T-cell (primary cell): Measurements from ENCODE around the gene DCP1B. TPM values are rescaled to one million over a fixed set of nuclear protein-coding genes. Genes with fewer than 3 reads are reported as not detected.

ENCODE experiments used
- ATAC-seq, 4 experiments: fragments of 200-7000 bp in 3 of 4; fragments of 150-1000 bp in 1 of 4; cut with Tn5 transposase; replicated peaks in 1 of 4; 1 replicate in 3 of 4; 2 replicates in 1 of 4; pipeline ENCODE4 v1.10.0; 2021; ENCODE audit warnings: moderate library complexity in 3 of 4, mild to moderate bottlenecking in 2 of 4, moderate number of reproducible peaks in 1 of 4
- CTCF ChIA-PET, 2 donors: fragments of 300-600 bp; sonication (Branson Sonifier 250); formaldehyde crosslinking; loops; one replicate each; lab custom pipeline; 2022; ENCODE audit warnings: antibody characterized with exemption in 2 of 2; lab: Charles Lee
- POLR2A ChIA-PET, 2 donors: fragments of 300-600 bp; sonication (Branson Sonifier 250); formaldehyde crosslinking; loops; one replicate each; lab custom pipeline; 2022; ENCODE audit warnings: antibody characterized with exemption in 2 of 2; lab: Charles Lee
- DNase-seq, 35 experiments: peaks; one replicate each; pipeline versions ENCODE4 v3.0.0 to v3.0.0-alpha.2; 2013 to 2023
- H3K27ac ChIP-seq: one replicate; pipeline ENCODE4 v1.5.1; 2013; ENCODE audit warnings: low read length
- H3K27me3 ChIP-seq, 2 experiments: replicated peaks in 1 of 2; 1 replicate in 1 of 2; 2 replicates in 1 of 2; pipeline versions ENCODE4 v1.6.1 to v1.7.0; 2013; ENCODE audit warnings: low read length in 1 of 2, mixed read lengths in 1 of 2; ENCODE audit not compliant: control insufficient read depth in 2 of 2, insufficient read depth in 2 of 2; ENCODE audit errors: extremely low read depth in 1 of 2
- H3K36me3 ChIP-seq, 2 donors: 1 replicate in 1 of 2; 2 replicates in 1 of 2; pipeline versions ENCODE4 v1.6.1 to v1.7.0; 2013; ENCODE audit warnings: low read length in 1 of 2; ENCODE audit not compliant: control insufficient read depth in 2 of 2, insufficient read depth in 1 of 2; ENCODE audit errors: extremely low read depth in 1 of 2
- H3K4me1 ChIP-seq, 2 experiments: 1 replicate in 1 of 2; 2 replicates in 1 of 2; pipeline versions ENCODE4 v1.6.1 to v1.7.0; 2013; ENCODE audit warnings: low read length in 2 of 2, mixed read lengths in 1 of 2; ENCODE audit not compliant: insufficient read depth in 2 of 2, control insufficient read depth in 1 of 2; ENCODE audit errors: extremely low read depth in 1 of 2
- H3K4me3 ChIP-seq, 2 donors: 1 replicate in 1 of 2; 2 replicates in 1 of 2; pipeline versions ENCODE4 v1.5.1 to v1.7.0; 2013; ENCODE audit warnings: mild to moderate bottlenecking in 2 of 2, low read length in 1 of 2, moderate library complexity in 1 of 2; ENCODE audit not compliant: control insufficient read depth in 1 of 2; ENCODE audit errors: extremely low read depth in 1 of 2
- H3K9me3 ChIP-seq: 2 replicates; pipeline ENCODE4 v1.7.0; 2013
- H3K27ac Mint-ChIP-seq, 2 donors: one replicate each; pipeline ENCODE4 v1.8.0; 2020 to 2021; ENCODE audit warnings: mild to moderate bottlenecking in 2 of 2, mixed read lengths in 2 of 2
- H3K27me3 Mint-ChIP-seq, 2 donors: one replicate each; pipeline ENCODE4 v1.8.0; 2021 to 2022; ENCODE audit warnings: mixed read lengths in 2 of 2
- H3K36me3 Mint-ChIP-seq: one replicate; pipeline ENCODE4 v1.8.0; 2021; ENCODE audit warnings: mixed read lengths
- H3K4me1 Mint-ChIP-seq, 3 donors: one replicate each; pipeline ENCODE4 v1.8.0; 2020 to 2022; ENCODE audit warnings: mixed read lengths in 3 of 3, mild to moderate bottlenecking in 1 of 3
- H3K4me3 Mint-ChIP-seq, 3 donors: one replicate each; pipeline ENCODE4 v1.8.0; 2020 to 2022; ENCODE audit warnings: mild to moderate bottlenecking in 3 of 3, mixed read lengths in 3 of 3, moderate library complexity in 3 of 3
- H3K9me3 Mint-ChIP-seq, 3 donors: one replicate each; pipeline ENCODE4 v1.8.0; 2020 to 2022; ENCODE audit warnings: mixed read lengths in 3 of 3
- WGBS: methylation state at CpG from one replicate; pipeline ENCODE4 v1.1.5; 2013; ENCODE audit warnings: missing lambda C conversion rate; ENCODE audit not compliant: insufficient coverage; 5-methylcytosine and 5-hydroxymethylcytosine counted together
- total RNA-seq, 35 experiments: library from RNA in 6 of 35; stranded (reverse) in 6 of 35; fragments of 120-200 nt in 1 of 35; gene quantifications; one replicate each; pipeline versions ENCODE4 v1.2.1 to v1.2.4 and lab custom pipeline; 2013 to 2026

DCP1B gene
- total RNA-seq, 5 donors from 2014 or later (not counting 1 experiment from before 2014, with no cell fraction given): 10.5 to 24.2 (median 20.3) TPM

DNA sequence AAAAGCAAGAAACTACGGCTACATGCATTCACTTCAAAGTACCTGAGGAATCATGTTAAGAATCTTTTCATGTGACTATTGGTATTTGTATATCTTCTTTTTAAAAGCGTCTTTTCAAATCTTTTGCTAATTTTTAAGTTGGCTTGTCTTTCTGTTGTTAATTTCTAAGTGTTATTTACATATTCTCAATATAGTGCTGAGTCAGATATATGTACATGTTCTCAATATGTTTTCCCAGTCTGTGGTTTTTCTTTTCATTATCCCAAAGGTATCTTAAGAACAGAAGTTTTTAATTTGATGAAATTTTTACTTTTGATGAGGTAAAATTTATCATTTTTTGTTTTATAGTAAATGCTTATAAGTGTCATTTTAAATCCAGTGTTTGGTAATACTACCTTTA lies 24.0 kb downstream of the DCP1B start:
- Mint-ChIP-seq H3K27me3 (no peaks in the 10 kb centered on the region), H3K36me3 (peaks cover 38% of the 10 kb centered on the region), H3K4me1 (peaks cover 0 to 12% (median 5%) of the 10 kb centered on the region in 3 donors), H3K27ac (no peak overlapping the region), H3K4me3 (no peak overlapping the region), H3K9me3 (peaks cover 0 to 11% (median 6%) of the 10 kb centered on the region in 3 donors)
- Histone ChIP-seq H3K27ac (no peak overlapping the region), H3K4me1 (no peaks in the 10 kb centered on the region), H3K9me3 (peaks cover 1% of the 10 kb centered on the region), H3K36me3 (peaks cover 0 to 4% of the 10 kb centered on the region in 2 donors), H3K27me3 (no peaks in the 10 kb centered on the region), H3K4me3 (no peak overlapping the region)
- ATAC-seq (no peak), DNase-seq (no peak)
- no CpG with 5 or more reads among the region's 2 CpGs for WGBS
- CTCF ChIA-PET: no interaction called here
- POLR2A ChIA-PET: no interaction called here

DNA sequence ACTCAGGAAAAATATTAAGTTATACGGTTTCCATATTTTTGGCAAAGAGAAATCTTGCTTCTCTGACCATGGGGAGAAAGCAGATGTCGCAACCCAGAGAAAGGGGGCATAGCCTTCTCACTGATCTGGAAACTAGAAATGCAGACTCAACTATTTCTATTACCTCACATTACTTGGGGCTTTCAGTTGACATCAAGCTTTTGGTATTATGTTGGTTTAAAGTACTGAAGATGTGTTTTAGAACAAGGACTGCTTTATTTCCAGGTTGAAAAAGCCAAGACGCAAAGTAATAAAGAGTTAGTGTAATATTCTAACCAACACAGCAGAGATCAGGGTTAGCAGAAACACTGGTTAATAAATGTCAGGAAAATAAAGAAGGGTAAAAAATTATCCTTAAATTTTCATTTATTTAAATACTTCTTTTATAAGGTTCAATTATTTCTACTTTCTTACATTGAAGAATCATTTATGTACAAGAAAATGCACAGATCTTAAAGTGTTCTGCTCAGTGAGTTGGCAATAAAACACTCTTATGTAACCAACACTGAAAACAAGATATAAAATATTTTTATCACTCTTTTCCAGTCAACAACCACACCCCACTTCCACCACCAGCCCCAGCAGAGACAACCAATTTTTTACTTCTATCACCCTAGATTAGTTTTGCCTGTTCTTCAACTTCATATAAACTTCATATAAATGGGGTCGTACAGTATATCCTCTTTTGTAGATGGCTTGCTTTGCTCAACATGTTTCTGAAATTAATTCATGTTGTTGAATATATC lies 26.0 kb downstream of the DCP1B start:
- H3K36me3 ChIP-seq: peaks cover 0 to 4% of the 10 kb centered on the region in 2 donors
- H3K27me3 ChIP-seq: no peaks in the 10 kb centered on the region
- POLR2A ChIA-PET: no interaction called here
- H3K9me3 ChIP-seq: no peaks in the 10 kb centered on the region
- no peak overlapping the region for H3K27ac ChIP-seq
- no peaks in the 10 kb centered on the region for H3K4me1 ChIP-seq
- Mint-ChIP-seq H3K36me3 (peaks cover 29% of the 10 kb centered on the region), H3K4me3 (no peak overlapping the region), H3K4me1 (peaks cover 0 to 12% (median 5%) of the 10 kb centered on the region in 3 donors), H3K27ac (no peak overlapping the region), H3K9me3 (no peaks in the 10 kb centered on the region), H3K27me3 (no peaks in the 10 kb centered on the region)
- no peak for ATAC-seq
- CTCF ChIA-PET: no interaction called here
- WGBS: no CpG with 5 or more reads among the region's 4 CpGs
- no peak for DNase-seq
- no peak overlapping the region for H3K4me3 ChIP-seq

- H3K9me3 Mint-ChIP-seq: no peaks in the 10 kb centered on the region
- H3K4me1 Mint-ChIP-seq: peaks cover 0 to 12% (median 8%) of the 10 kb centered on the region in 3 donors
- H3K4me3 ChIP-seq: no peak overlapping the region
- no peaks in the 10 kb centered on the region for H3K27me3 ChIP-seq
- H3K9me3 ChIP-seq: no peaks in the 10 kb centered on the region
- ATAC-seq (no peak), DNase-seq (no peak)
- H3K27ac ChIP-seq: no peak overlapping the region
- no CpG with 5 or more reads among the region's 1 CpG for WGBS
- ChIA-PET CTCF (no interaction called here), POLR2A (no interaction called here)
- H3K36me3 ChIP-seq: peaks cover 0 to 4% of the 10 kb centered on the region in 2 donors
- H3K4me1 ChIP-seq: no peaks in the 10 kb centered on the region
- H3K36me3 Mint-ChIP-seq: peaks cover 28% of the 10 kb centered on the region
- no peak overlapping the region for H3K27ac Mint-ChIP-seq
- H3K4me3 Mint-ChIP-seq: no peak overlapping the region
- H3K27me3 Mint-ChIP-seq: no peaks in the 10 kb centered on the region
Measured at GRCh38 chr12:1977588-1977987, 26.7 kb downstream of the DCP1B start.

- H3K36me3 ChIP-seq: peaks cover 0 to 4% of the 10 kb centered on the region in 2 donors
- no peaks in the 10 kb centered on the region for H3K27me3 Mint-ChIP-seq
- ChIA-PET POLR2A (no interaction called here), CTCF (no interaction called here)
- no peaks in the 10 kb centered on the region for H3K27me3 ChIP-seq
- no peak overlapping the region for H3K4me3 Mint-ChIP-seq
- ATAC-seq: no peak
- H3K9me3 ChIP-seq: no peaks in the 10 kb centered on the region
- no peak overlapping the region for H3K27ac Mint-ChIP-seq
- H3K4me3 ChIP-seq: no peak overlapping the region
- 80% methylated on average over 2 of the region's 6 CpGs for WGBS
- no peaks in the 10 kb centered on the region for H3K9me3 Mint-ChIP-seq
- H3K27ac ChIP-seq: no peak overlapping the region
- peaks cover 30% of the 10 kb centered on the region for H3K36me3 Mint-ChIP-seq
- no peak for DNase-seq
- no peaks in the 10 kb centered on the region for H3K4me1 ChIP-seq
- peaks cover 0 to 12% (median 8%) of the 10 kb centered on the region in 3 donors for H3K4me1 Mint-ChIP-seq
Measured at GRCh38 chr12:1977109-1977508, 27.1 kb downstream of the DCP1B start.

DNA sequence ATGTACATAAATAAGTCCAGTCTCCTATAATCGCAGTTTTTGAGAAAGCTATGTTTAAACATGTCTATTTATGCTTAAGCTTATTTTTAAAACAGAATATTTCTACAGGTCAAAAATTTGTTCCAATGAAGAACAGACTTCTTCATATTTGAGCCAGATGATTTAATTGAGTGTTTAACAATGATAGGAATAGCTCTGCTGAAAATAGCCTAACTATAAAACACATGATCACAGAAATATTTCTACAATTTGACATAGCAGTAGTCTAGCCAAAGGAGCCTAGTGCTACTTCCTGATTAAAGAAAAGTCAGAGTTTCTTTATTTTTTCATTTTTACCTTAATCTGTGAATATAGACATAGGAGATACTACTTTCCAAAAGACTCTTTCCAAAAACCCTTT lies 29.4 kb downstream of the DCP1B start:
- H3K27ac Mint-ChIP-seq: no peak overlapping the region
- ChIA-PET CTCF (no interaction called here), POLR2A (no interaction called here)
- H3K36me3 ChIP-seq: peaks cover 0 to 5% of the 10 kb centered on the region in 2 donors
- WGBS: no CpG with 5 or more reads among the region's 1 CpG
- H3K4me3 Mint-ChIP-seq: no peak overlapping the region
- no peak for DNase-seq
- no peaks in the 10 kb centered on the region for H3K9me3 Mint-ChIP-seq
- H3K4me1 ChIP-seq: no peaks in the 10 kb centered on the region
- no peak overlapping the region for H3K4me3 ChIP-seq
- H3K27ac ChIP-seq: no peak overlapping the region
- H3K4me1 Mint-ChIP-seq: peaks cover 0 to 15% (median 8%) of the 10 kb centered on the region in 3 donors
- no peaks in the 10 kb centered on the region for H3K27me3 ChIP-seq
- H3K27me3 Mint-ChIP-seq: no peaks in the 10 kb centered on the region
- peaks cover 32% of the 10 kb centered on the region for H3K36me3 Mint-ChIP-seq
- no peaks in the 10 kb centered on the region for H3K9me3 ChIP-seq
- no peak for ATAC-seq

DNA sequence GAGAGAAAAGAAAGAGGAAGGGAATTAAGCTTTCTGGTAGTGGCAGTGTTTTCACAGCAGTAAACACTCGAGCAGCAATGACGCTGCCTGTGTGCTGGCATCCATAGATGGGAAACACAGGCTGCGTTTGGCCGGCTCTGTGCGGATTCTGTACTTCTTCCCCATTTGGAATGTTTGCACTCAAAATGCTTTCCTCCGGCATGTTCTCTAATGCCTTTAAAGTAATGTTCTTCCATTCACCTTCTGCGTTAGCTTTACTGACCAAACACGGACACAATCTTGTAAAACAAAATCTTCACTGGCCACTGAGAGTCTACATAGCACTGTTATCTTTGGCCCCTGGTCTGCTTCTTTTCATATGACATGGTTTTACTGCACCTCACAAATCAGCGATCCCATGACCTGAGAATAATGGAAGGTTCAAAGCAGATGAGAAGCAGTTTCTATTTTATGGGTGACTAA lies 31.4 kb downstream of the DCP1B start:
- ChIA-PET POLR2A (no interaction called here), CTCF (no interaction called here)
- Histone ChIP-seq H3K27ac (no peak overlapping the region), H3K4me1 (no peaks in the 10 kb centered on the region), H3K27me3 (no peaks in the 10 kb centered on the region), H3K4me3 (no peak overlapping the region), H3K36me3 (peaks cover 0 to 6% of the 10 kb centered on the region in 2 donors), H3K9me3 (no peaks in the 10 kb centered on the region)
- Mint-ChIP-seq H3K36me3 (peaks cover 32% of the 10 kb centered on the region), H3K4me1 (peaks cover 0 to 14% (median 6%) of the 10 kb centered on the region in 3 donors), H3K27me3 (no peaks in the 10 kb centered on the region), H3K9me3 (no peaks in the 10 kb centered on the region), H3K27ac (no peak overlapping the region), H3K4me3 (no peak overlapping the region)
- no peak for DNase-seq
- 100% methylated on average over 8 of the region's 9 CpGs for WGBS
- ATAC-seq: no peak
